ENCODE results near the gene MYOC.
"Not testable (repeated sequence)": the region's sequence is repeated elsewhere in the genome, so short reads cannot be mapped to it uniquely, and the experiment has no call there.

Gene MYOC

GRCh38 chr1:171627020-171627419 lies 25.5 kb downstream of the MYOC start:
- no peak for DNase-seq (ENCODE audit: low read depth)
- in situ Hi-C loops (cut with HindIII; ENCODE audit: low sequenced_read_pairs): no loop called here
- no peak overlapping the region for H3K4me3 ChIP-seq (ENCODE audit: low read depth, low read length)
- no peak for TF ChIP-seq CTCF (IDR thresholded peaks at IDR 0.05; ENCODE audit: low read depth, low read length, missing control alignments)

GRCh38 chr1:171625225-171625624 lies 27.3 kb downstream of the MYOC start:
- in situ Hi-C loops (cut with HindIII; ENCODE audit: low sequenced_read_pairs): no loop called here

GRCh38 chr1:171623651-171624331 lies 28.7 kb downstream of the MYOC start:
- TF ChIP-seq CTCF (IDR thresholded peaks at IDR 0.05; ENCODE audit: low read depth, low read length, missing control alignments): no peak
- no peak for DNase-seq (ENCODE audit: low read depth)
- in situ Hi-C loops (cut with HindIII; ENCODE audit: low sequenced_read_pairs): no loop called here
- H3K4me3 ChIP-seq (ENCODE audit: low read depth, low read length): no peak overlapping the region

More at GRCh38 chr1:171625225-171625624, 27.3 kb downstream of the MYOC start:
- DNase-seq (ENCODE audit: low read depth): no peak
- no peak for TF ChIP-seq CTCF (IDR thresholded peaks at IDR 0.05; ENCODE audit: low read depth, low read length, missing control alignments)
- H3K4me3 ChIP-seq (ENCODE audit: low read depth, low read length): no peak overlapping the region

GRCh38 chr1:171622152-171622462 lies 30.4 kb downstream of the MYOC start, which contains the start of gene MYOCOS:
Gene MYOCOS, plus strand, starts transcription at chr1:171622243. Its CDS starts 1,641 bp downstream, at chr1:171623884.
- no peak within 1 kb of the TSS for H3K4me3 ChIP-seq (ENCODE audit: low read depth, low read length)
- in situ Hi-C loops (cut with HindIII; ENCODE audit: low sequenced_read_pairs): no loop called here
- no peak for DNase-seq (ENCODE audit: low read depth)
- no peak for TF ChIP-seq CTCF (IDR thresholded peaks at IDR 0.05; ENCODE audit: low read depth, low read length, missing control alignments)

- TF ChIP-seq CTCF (IDR thresholded peaks at IDR 0.05; ENCODE audit: low read depth, low read length, missing control alignments): no peak
- in situ Hi-C loops (cut with HindIII; ENCODE audit: low sequenced_read_pairs): no loop called here
- DNase-seq (ENCODE audit: low read depth): no peak
- no peak overlapping the region for H3K4me3 ChIP-seq (ENCODE audit: low read depth, low read length)
Observed at GRCh38 chr1:171616586-171616985, 35.9 kb downstream of the MYOC start.

GRCh38 chr1:171615122-171615906 lies 37.2 kb downstream of the MYOC start:
- in situ Hi-C loops (cut with HindIII; ENCODE audit: low sequenced_read_pairs); DNase-seq (ENCODE audit: low read depth); H3K4me3 ChIP-seq (ENCODE audit: low read depth, low read length): not testable (repeated sequence)

GRCh38 chr1:171613282-171613681 lies 39.2 kb downstream of the MYOC start:
- in situ Hi-C loops (cut with HindIII; ENCODE audit: low sequenced_read_pairs): no loop called here
- TF ChIP-seq CTCF (IDR thresholded peaks at IDR 0.05; ENCODE audit: low read depth, low read length, missing control alignments): no peak
- no peak for DNase-seq (ENCODE audit: low read depth)
- H3K4me3 ChIP-seq (ENCODE audit: low read depth, low read length): no peak overlapping the region

All from astrocyte of the cerebellum (primary cell).